Panc1 (cell line): ENCODE data around the gene BCL11B.

Source experiments
- CTCF ChIP-seq: fragments of 450-650 bp; IDR thresholded peaks from 2 replicates; pipeline ENCODE4 v1.5.1; 2017; ENCODE audit warnings: mild to moderate bottlenecking
- POLR2AphosphoS5 ChIP-seq: IDR thresholded peaks from 2 replicates; pipeline ENCODE4 v1.6.1; 2012; ENCODE audit warnings: mild to moderate bottlenecking, low read depth, low read length, moderate library complexity
- REST ChIP-seq, 2 experiments: IDR thresholded peaks; 2 replicates each; pipeline ENCODE4 v1.6.1; 2011 to 2012; ENCODE audit warnings: low read depth in 2 of 2, control low read depth in 1 of 2, low read length in 1 of 2, mild to moderate bottlenecking in 1 of 2, moderate library complexity in 1 of 2; ENCODE audit not compliant: insufficient read depth in 1 of 2
- SIN3A ChIP-seq: IDR thresholded peaks from 2 replicates; pipeline ENCODE4 v1.6.1; 2012; ENCODE audit warnings: low read depth, mild to moderate bottlenecking, low read length, moderate library complexity, borderline replicate concordance; ENCODE audit not compliant: insufficient read depth
- TCF7L2 ChIP-seq: IDR thresholded peaks from 2 replicates; pipeline ENCODE4 v1.6.1; 2011; ENCODE audit warnings: mild to moderate bottlenecking, low read depth, low read length, inconsistent platforms

- no peak for TF ChIP-seq POLR2AphosphoS5
- no peak for TF ChIP-seq CTCF
- TF ChIP-seq REST (IDR thresholded peaks at IDR 0.05; ENCODE audit: insufficient read depth in 1 of 2, low read depth in 2 of 2, low read length in 1 of 2): no peak
- no peak for TF ChIP-seq TCF7L2
- no peak for TF ChIP-seq SIN3A
Observed at GRCh38 chr14:99166506-99166905, 105.5 kb downstream of the BCL11B start.
